Naive thymus-derived CD8-positive, alpha-beta T cell (primary cell): ENCODE results near the gene ENTREP3. TPM values are rescaled to one million over a fixed set of nuclear protein-coding genes. Genes with fewer than 3 reads are reported as not detected.
"Not testable (repeated sequence)": the region's sequence is repeated elsewhere in the genome, so short reads cannot be mapped to it uniquely, and the experiment has no call there.

Source experiments
- ATAC-seq, 2 donors: fragments of 150-1000 bp; cut with Tn5 transposase in 1 of 2; sonication (Bioruptor Pico), chemical (Tn5 transposase) in 1 of 2; 1 replicate in 1 of 2; 2 replicates in 1 of 2; pipeline ENCODE4 v1.10.0; 2021; ENCODE audit warnings: mild to moderate bottlenecking in 2 of 2, moderate library complexity in 2 of 2
- POLR2A ChIA-PET: fragments of 350-600 bp; sonication (Branson Sonifier 250); formaldehyde crosslinking; loops from one replicate; lab custom pipeline; 2021; ENCODE audit warnings: antibody characterized with exemption; lab: Charles Lee
- DNase-seq, 10 donors: peaks; one replicate each; pipeline versions ENCODE4 v3.0.0 to v3.0.0-alpha.2; 2020 to 2022
- H3K27ac Mint-ChIP-seq, 10 donors: one replicate each; pipeline ENCODE4 v1.8.0; 2020 to 2022; ENCODE audit warnings: mild to moderate bottlenecking in 10 of 10, mixed read lengths in 10 of 10, moderate library complexity in 4 of 10, inconsistent platforms in 1 of 10
- H3K27me3 Mint-ChIP-seq, 5 donors: one replicate each; pipeline ENCODE4 v1.8.0; 2021 to 2022; ENCODE audit warnings: mixed read lengths in 5 of 5
- H3K36me3 Mint-ChIP-seq, 3 donors: one replicate each; pipeline ENCODE4 v1.8.0; 2020 to 2022; ENCODE audit warnings: mixed read lengths in 3 of 3, mild to moderate bottlenecking in 2 of 3, inconsistent platforms in 1 of 3
- H3K4me1 Mint-ChIP-seq, 4 donors: one replicate each; pipeline ENCODE4 v1.8.0; 2021 to 2022; ENCODE audit warnings: mixed read lengths in 4 of 4
- H3K4me3 Mint-ChIP-seq, 10 donors: one replicate each; pipeline ENCODE4 v1.8.0; 2020 to 2022; ENCODE audit warnings: mild to moderate bottlenecking in 10 of 10, mixed read lengths in 10 of 10, moderate library complexity in 6 of 10, inconsistent platforms in 1 of 10
- H3K9me3 Mint-ChIP-seq, 9 donors: one replicate each; pipeline ENCODE4 v1.8.0; 2020 to 2022; ENCODE audit warnings: mixed read lengths in 9 of 9, mild to moderate bottlenecking in 3 of 9, inconsistent platforms in 1 of 9, moderate library complexity in 1 of 9
- polyA plus RNA-seq, 3 donors: library from polyadenylated mRNA; unstranded; fragments of 300-500 nt; fragmentation: Illumina TruSeq; gene quantifications; one replicate each; pipeline ENCODE4 v1.2.3, GENCODE V29; 2021
- total RNA-seq, 8 experiments: library from RNA in 2 of 8; stranded (reverse) in 2 of 8; gene quantifications; one replicate each; pipeline ENCODE4 v1.2.3 and lab custom pipeline; 2021 to 2026

The ENTREP3 gene
- total and polyA plus RNA-seq, 5 experiments from 2014 or later = 1.8 to 13.5 (median 2.5) TPM

DNA sequence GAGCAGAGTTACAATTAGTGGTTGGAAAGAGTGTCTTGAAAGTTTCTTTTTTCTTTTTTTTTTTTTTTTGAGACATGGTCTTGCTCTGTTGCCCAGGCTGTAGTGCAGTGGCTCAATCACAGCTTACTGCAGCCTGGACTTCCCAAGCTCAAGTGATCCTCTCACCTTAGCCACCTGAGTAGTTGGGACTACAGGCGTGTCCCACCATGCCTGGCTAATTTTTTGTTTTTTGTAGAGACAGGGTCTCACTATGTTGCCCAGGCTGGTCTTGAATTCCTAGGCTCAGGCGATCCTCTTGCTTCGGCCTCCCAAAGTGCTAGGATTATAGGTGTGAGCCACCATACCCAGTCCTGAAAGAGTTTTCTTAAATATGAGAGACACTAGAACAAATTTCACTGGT is 8.5 kb downstream of the ENTREP3 start:
- ATAC-seq, DNase-seq, H3K36me3 Mint-ChIP-seq, H3K27me3 Mint-ChIP-seq, H3K9me3 Mint-ChIP-seq: not testable (repeated sequence)
- H3K27ac Mint-ChIP-seq = peak overlapping the region in 7 of 10 donors; percentile 9 to 74 (median 53)
- peak overlapping the region in 1 of 10 donors; percentile 3 for H3K4me3 Mint-ChIP-seq
- POLR2A ChIA-PET = interaction anchor here (1.0 kb wide), 1 partner anchor 92 kb away, joined by 3 read pairs; no protein-coding TSS in a partner anchor
- H3K4me1 Mint-ChIP-seq = peaks cover 14 to 41% (median 32%) of the 10 kb centered on the region in 4 donors

DNA sequence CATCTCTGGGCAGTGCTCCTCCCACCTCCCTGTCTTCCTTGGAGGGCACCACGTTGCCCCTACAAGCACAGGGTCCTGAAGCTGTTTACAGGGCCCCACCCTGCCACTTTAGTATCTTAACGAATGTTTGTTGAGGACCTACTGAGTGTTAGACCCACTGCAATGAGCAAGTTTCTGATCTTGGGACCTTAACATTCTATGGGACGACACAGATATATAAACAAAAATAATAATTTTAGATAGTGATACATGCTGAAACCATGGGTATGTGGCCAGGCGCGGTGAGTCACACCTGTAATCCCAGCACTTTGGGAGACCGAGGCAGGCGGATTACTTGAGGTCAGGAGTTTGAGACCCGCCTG is 10.1 kb downstream of the ENTREP3 start:
- POLR2A ChIA-PET = interaction anchor here (0.5 to 3.6 kb wide), 15 partner anchors 9 to 751 kb away, joined by 3 to 27 read pairs (median 6); partner anchors contain the start of genes ASH1L, ENTREP3, KRTCAP2 and MSTO1
- Mint-ChIP-seq H3K9me3 (peaks cover 0 to 5% (median 2%) of the 10 kb centered on the region in 9 donors), H3K27me3 (peaks cover 0 to 5% (median 2%) of the 10 kb centered on the region in 5 donors), H3K4me1 (peaks cover 16 to 51% (median 41%) of the 10 kb centered on the region in 4 donors), H3K27ac (peak overlapping the region; percentile 93 to 100 (median 96)), H3K36me3 (peaks cover 0 to 3% (median 3%) of the 10 kb centered on the region in 3 donors), H3K4me3 (peak overlapping the region; percentile 77 to 94 (median 89))
- DNase-seq (no peak), ATAC-seq (no peak)

DNA sequence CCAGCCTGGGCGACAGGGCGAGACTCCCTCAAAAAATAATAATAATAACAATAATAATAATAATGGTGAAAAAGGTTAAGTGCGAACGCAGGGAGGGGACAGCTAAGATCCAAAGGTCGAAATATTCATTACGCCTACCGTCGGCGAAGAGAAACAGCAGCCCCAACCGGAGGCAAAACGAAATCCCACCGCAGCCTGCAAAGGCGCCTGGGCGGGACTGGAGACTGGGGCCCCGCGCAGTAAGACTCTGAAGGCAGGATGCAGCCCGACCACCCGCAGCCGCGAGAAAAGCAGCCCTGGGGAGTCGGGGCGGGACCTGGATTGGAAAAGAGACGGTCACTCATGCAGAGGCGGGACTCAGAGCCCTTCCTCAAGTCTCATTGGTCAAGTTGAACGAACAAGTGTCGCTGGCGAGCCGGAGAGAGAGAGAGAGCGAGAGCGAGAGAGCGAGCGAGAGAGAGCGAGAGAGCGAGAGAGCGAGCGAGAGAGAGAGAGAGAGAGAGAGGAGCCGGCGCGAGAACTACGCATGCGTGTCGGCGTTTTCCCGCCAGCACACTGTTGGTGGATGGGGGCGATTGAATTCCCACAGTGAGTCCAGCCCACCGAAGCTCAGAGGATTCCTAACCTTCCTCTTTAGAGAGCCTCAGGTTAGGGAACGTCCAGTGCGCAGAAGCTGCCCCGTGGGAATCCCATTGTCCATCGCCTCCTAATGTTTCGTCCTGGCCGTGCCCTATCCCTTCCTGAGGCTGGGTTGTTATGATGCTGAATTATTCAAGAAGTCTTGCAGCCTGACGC is 10.7 kb downstream of the ENTREP3 start:
- POLR2A ChIA-PET = interaction anchor here (0.5 to 3.6 kb wide), 19 partner anchors 9 to 1349 kb away, joined by 3 to 27 read pairs (median 6); partner anchors contain the start of genes ENTREP3, KRTCAP2, MSTO1 and MTX1
- peaks cover 0 to 5% (median 2%) of the 10 kb centered on the region in 5 donors for H3K27me3 Mint-ChIP-seq
- ATAC-seq = peak; percentile 94 to 96
- H3K27ac Mint-ChIP-seq = peak overlapping the region; percentile 93 to 100 (median 96)
- peaks cover 0 to 3% (median 3%) of the 10 kb centered on the region in 3 donors for H3K36me3 Mint-ChIP-seq
- peaks cover 16 to 52% (median 42%) of the 10 kb centered on the region in 4 donors for H3K4me1 Mint-ChIP-seq
- H3K4me3 Mint-ChIP-seq = peak overlapping the region; percentile 77 to 94 (median 89)
- peaks cover 0 to 5% (median 2%) of the 10 kb centered on the region in 9 donors for H3K9me3 Mint-ChIP-seq
- peak; percentile 86 to 99 (median 96) for DNase-seq

DNA sequence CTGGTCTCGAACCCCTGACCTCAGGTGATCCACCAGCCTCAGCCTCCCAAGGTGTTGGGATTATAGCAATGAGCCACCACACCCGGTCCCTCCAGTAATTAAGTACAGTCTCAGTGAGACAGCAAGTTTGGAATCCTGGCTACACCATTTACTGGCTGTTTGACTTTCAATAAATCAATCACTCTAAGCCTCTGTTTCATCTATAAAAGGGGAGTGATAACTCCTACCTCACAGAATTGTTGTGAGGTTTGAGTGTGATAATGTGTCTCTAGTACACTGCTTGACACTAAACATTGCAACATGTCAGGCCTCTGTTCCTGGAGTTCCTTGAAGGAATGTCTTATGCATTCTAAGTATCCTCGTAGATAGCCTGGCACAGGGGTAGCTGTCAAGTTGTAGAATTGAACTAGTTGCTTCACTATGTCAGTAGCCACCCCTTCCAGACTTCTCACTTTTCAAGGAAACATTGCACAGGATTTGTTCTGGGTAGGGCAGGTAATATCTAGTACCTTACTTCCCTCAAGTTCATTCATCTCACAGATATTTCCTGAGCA is 12.4 kb downstream of the ENTREP3 start:
- DNase-seq (no peak), ATAC-seq (no peak)
- POLR2A ChIA-PET = interaction anchor here (0.9 to 3.6 kb wide), 6 partner anchors 16 to 734 kb away, joined by 3 to 27 read pairs (median 12); partner anchors contain the start of gene SCAMP3
- Mint-ChIP-seq H3K27me3 (peaks cover 0 to 5% (median 2%) of the 10 kb centered on the region in 5 donors), H3K27ac (peak overlapping the region; percentile 93 to 100 (median 96)), H3K4me3 (peak overlapping the region; percentile 77 to 94 (median 89)), H3K9me3 (peaks cover 0 to 5% (median 2%) of the 10 kb centered on the region in 9 donors), H3K4me1 (peaks cover 16 to 57% (median 46%) of the 10 kb centered on the region in 4 donors), H3K36me3 (peaks cover 0 to 18% (median 3%) of the 10 kb centered on the region in 3 donors)

DNA sequence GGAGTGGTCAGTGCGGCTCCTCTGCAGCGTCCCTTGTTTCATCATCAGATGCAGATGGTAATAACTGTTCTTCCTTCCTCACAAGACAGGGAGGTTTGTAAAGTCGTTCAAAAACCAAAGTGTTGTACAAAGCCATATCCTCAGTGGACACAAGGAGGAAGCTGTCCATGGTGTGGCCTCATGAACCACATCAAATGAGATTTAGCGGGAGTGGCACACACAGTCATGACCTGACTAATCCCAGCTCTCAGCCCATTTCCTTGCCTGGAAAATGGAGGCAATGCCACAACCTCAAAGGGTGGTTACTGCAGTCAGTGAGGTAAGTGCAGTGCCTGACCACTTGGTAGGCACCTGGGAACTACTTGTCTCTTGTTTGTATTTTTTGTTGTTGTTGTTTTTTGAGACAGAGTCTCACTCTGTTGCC is 13.4 kb downstream of the ENTREP3 start:
- POLR2A ChIA-PET = interaction anchor here (0.7 to 1.8 kb wide), 11 partner anchors 9 to 348 kb away, joined by 3 to 10 read pairs (median 3); partner anchors contain the start of genes CLK2, MTX1 and SCAMP3
- peaks cover 0 to 5% (median 2%) of the 10 kb centered on the region in 5 donors for H3K27me3 Mint-ChIP-seq
- peaks cover 0 to 28% (median 3%) of the 10 kb centered on the region in 3 donors for H3K36me3 Mint-ChIP-seq
- peak overlapping the region; percentile 63 to 98 (median 90) for H3K27ac Mint-ChIP-seq
- H3K9me3 Mint-ChIP-seq = peaks cover 0 to 5% (median 2%) of the 10 kb centered on the region in 9 donors
- no peak for ATAC-seq
- peaks cover 16 to 57% (median 46%) of the 10 kb centered on the region in 4 donors for H3K4me1 Mint-ChIP-seq
- DNase-seq = no peak
- peak overlapping the region in 8 of 10 donors; percentile 84 to 94 (median 89) for H3K4me3 Mint-ChIP-seq

DNA sequence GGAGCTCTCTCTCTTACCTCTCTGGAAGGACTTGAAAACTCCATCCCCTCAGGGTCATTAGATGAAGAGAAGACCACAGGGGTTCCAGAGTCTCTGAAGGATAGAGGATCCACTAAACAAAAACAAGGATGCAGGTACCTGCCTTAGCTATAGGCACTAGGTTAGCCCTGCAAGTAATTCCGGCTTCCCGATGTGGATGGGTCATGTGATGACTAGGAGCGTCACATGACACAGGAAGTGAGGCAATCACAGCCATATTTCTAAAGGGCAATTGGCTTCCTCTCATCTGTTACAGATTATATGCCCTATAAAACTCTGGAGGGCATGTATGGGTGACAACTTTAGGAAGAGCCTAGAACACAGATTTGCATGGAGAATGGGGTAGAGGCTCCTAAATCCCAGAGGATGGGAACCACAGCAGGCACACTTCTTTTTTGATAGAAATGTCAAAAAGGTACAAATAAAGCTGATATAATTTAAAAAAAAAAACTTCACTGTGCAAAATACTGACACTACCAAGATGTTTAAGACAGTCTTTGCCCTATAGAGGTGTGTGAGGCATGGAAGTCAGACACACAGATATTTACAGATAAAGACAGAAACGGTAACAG is 14.1 kb downstream of the ENTREP3 start:
- ATAC-seq = peak; percentile 13 to 32
- H3K4me1 Mint-ChIP-seq = peaks cover 16 to 57% (median 46%) of the 10 kb centered on the region in 4 donors
- POLR2A ChIA-PET = interaction anchor here (0.7 to 1.8 kb wide), 15 partner anchors 9 to 615 kb away, joined by 3 to 10 read pairs (median 3); partner anchors contain the start of genes CLK2, ENTREP3, MTX1 and SCAMP3

DNA sequence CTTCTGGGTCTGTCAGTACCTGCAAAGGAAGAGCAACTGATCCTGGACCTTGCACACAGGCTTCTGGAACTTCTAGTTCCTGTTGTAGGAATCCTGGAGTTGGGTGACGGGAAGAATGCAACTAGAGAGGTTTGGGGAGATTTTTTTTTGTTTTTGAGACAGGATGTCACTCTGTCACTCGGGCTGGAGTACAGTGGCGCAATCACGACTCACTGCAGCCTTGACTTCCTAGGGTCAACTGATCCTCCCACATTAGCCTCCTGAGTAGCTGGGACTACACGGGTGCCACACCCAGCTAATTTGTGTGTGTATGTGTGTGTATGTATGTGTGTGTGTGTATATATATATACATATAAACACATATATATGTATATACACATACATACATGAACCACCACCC is 18.8 kb downstream of the ENTREP3 start:
- no peaks in the 10 kb centered on the region for H3K27me3 Mint-ChIP-seq
- no peak for ATAC-seq
- POLR2A ChIA-PET = no interaction called here
- H3K36me3 Mint-ChIP-seq = peaks cover 0 to 38% (median 3%) of the 10 kb centered on the region in 3 donors
- no peak for DNase-seq
- H3K9me3 Mint-ChIP-seq = no peaks in the 10 kb centered on the region
- H3K4me1 Mint-ChIP-seq = peaks cover 6 to 25% (median 18%) of the 10 kb centered on the region in 4 donors
- H3K27ac Mint-ChIP-seq = peak overlapping the region in 1 of 10 donors; percentile 75
- no peak overlapping the region for H3K4me3 Mint-ChIP-seq

More for the DNA sequence above, 14.1 kb downstream of the ENTREP3 start:
- peaks cover 0 to 34% (median 3%) of the 10 kb centered on the region in 3 donors for H3K36me3 Mint-ChIP-seq
- DNase-seq = peak; percentile 23 to 83 (median 66)
- H3K27ac Mint-ChIP-seq = peak overlapping the region; percentile 55 to 98 (median 90)
- peak overlapping the region; percentile 84 to 94 (median 88) for H3K4me3 Mint-ChIP-seq
- H3K9me3 Mint-ChIP-seq = peaks cover 0 to 5% (median 2%) of the 10 kb centered on the region in 9 donors
- peaks cover 0 to 5% (median 2%) of the 10 kb centered on the region in 5 donors for H3K27me3 Mint-ChIP-seq

DNA sequence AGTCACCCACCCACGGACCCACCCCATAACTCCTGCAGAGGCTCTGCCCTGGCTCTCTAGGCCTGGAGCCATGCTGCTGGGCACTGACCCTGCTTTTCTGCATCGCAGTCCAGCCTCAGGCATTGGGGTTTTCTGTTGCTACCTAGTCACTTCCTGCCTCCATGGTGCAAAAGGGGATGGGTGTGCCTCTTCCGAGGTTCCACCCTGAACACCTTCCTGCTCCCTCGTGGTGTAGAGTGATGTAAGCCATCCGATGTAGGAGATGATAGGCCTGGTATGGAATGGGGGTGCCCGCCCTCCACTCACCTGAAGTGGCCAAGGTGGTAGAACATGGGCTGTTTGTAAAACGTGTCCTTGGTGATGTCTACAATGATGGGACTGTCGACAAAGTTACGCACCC is 19.9 kb downstream of the ENTREP3 start:
- Mint-ChIP-seq H3K4me1 (peaks cover 0 to 15% (median 7%) of the 10 kb centered on the region in 4 donors), H3K4me3 (peak overlapping the region in 1 of 10 donors; percentile 24), H3K36me3 (peaks cover 0 to 38% (median 3%) of the 10 kb centered on the region in 3 donors)
- DNase-seq, H3K27me3 Mint-ChIP-seq, ATAC-seq, H3K27ac Mint-ChIP-seq, H3K9me3 Mint-ChIP-seq, POLR2A ChIA-PET: not testable (repeated sequence)

DNA sequence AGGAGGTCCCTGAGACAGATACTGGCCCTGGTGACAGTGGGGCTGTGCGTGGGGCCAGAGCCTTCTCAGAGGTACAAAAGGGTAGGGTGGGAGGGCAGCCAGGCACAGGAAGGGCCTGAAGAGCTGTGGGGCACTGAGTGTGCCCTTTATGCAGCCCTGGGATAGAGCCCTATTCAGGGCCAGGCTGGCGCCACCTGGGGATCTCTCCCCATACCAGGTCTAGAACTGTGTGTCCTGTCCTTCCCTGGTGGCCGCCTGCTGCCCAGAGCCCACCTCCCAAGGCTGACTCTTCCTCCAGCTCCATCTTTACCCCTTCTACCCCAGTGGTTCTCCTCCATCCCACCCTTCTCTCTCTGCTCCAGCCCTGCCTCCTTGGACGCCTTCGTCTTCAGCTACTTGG is 21.8 kb downstream of the ENTREP3 start:
- ATAC-seq, H3K27me3 Mint-ChIP-seq, H3K9me3 Mint-ChIP-seq, POLR2A ChIA-PET, H3K4me3 Mint-ChIP-seq, H3K4me1 Mint-ChIP-seq, H3K27ac Mint-ChIP-seq, DNase-seq: not testable (repeated sequence)
- peaks cover 0 to 27% (median 3%) of the 10 kb centered on the region in 3 donors for H3K36me3 Mint-ChIP-seq

DNA sequence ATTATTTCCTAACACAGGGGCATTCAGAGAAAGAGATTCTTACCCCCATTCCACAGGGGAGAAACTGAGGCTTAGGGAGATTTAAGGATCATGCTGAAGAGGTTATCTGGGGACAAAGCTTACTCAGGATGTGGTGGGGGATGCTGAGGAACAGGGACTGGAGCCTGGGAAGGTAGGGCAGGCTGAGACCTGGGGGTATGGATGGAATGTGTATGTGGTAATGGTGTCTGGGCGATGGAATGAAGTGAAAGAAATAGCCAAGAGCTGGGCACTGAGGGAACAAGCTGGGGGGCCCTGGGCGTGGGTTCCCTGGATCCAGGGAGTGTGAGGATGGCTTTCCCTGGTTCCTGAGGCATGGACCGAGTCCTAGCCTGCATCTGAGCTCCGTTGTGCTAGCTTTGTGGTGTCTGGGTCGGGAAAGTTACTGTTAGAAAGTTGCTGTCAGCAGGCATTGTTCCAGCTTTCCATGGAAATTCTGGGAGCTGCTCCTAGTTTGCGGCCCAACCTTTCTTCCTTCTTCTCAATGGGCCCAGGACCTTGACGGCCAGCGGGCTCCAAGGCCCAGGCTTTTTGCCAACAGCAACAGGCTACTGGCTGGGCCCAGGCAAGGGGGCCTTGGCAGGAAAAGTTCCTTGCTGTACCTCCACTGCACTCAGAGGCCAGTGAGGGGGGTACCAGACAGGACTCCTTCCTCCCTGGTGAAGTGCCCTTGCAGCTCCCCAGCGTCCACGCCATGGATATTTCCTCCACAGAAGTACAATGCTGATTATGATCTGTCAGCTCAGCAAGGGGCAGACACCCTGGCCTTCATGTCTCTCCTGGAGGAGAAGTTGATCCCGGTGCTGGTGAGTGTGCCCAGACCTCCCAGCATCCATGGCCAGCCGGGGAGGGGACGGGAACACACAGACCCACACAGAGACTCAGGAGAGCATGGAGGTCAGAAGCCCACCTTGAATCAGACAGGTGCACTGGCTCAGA is 23.0 kb downstream of the ENTREP3 start:
- H3K9me3 Mint-ChIP-seq, H3K27me3 Mint-ChIP-seq, DNase-seq, ATAC-seq, H3K4me3 Mint-ChIP-seq, POLR2A ChIA-PET: not testable (repeated sequence)
- Mint-ChIP-seq H3K4me1 (peaks cover 0 to 11% (median 9%) of the 10 kb centered on the region in 4 donors), H3K36me3 (peaks cover 0 to 18% (median 3%) of the 10 kb centered on the region in 3 donors), H3K27ac (peak overlapping the region in 2 of 10 donors; percentile 22 to 27)

DNA sequence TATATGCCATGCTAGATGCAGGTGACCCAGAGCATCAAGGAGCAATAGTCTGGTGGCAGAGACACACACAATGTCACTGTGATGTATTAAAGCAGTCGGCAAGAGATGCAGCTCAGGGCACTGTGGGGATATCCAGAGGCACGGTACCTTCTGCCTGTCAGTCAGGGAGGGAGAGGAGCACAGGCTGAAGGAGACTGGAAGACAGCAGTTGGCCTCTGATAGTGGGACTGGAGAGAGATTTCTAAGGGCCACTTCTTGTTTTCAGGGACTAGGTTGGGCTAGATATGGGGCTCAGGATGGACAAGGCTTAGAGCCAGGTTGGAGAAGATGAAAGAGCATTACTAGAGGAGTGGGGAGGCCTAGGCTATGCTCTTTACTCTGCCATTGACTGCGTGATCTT is 24.0 kb downstream of the ENTREP3 start:
- peak overlapping the region in 6 of 10 donors; percentile 6 to 78 (median 29) for H3K27ac Mint-ChIP-seq
- ATAC-seq, H3K9me3 Mint-ChIP-seq, H3K36me3 Mint-ChIP-seq, POLR2A ChIA-PET, H3K27me3 Mint-ChIP-seq, H3K4me3 Mint-ChIP-seq, DNase-seq: not testable (repeated sequence)
- peaks cover 3 to 21% (median 16%) of the 10 kb centered on the region in 4 donors for H3K4me1 Mint-ChIP-seq
